ENCODE results near the gene DNAJB5. TPM values are rescaled to one million over a fixed set of nuclear protein-coding genes. Genes with fewer than 3 reads are reported as not detected.

DNAJB5 gene
- total and polyA plus RNA-seq, 2 donors from 2014 or later: 9.7 to 10.6 TPM

DNA sequence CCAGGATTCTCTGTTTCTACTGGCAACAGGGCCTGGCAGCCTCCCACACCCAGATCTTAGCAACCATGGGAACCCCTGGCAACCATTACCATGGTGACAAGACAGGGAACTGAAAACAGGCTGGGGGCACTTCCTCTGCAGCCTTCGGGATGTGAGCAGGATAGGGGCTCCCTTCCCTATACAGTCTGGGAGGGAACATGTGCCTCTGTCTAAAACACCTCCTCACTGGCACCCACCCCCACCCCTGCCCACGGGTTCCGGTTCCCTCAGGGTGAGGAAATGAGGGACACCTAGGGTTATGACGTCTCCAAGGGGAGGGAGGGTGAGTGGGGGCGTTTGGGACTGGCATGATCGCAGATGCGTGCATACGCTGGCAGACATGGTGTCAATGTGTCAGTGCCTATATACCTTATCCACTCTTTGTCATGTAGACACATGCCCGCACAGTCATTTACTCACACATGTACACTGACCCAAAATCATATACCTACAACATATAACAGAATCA, 3.0 kb upstream of the DNAJB5 start:
- peaks cover 0 to 14% (median 10%) of the 10 kb centered on the region in 3 donors for H3K4me1 ChIP-seq (ENCODE audit: control insufficient read depth in 2 of 3, insufficient read depth in 2 of 3, low read depth in 1 of 3, low read length in 3 of 3)
- H3K27me3 ChIP-seq (ENCODE audit: control insufficient read depth, insufficient read depth, low read length): no peaks in the 10 kb centered on the region
- FAIRE-seq (no peak), DNase-seq (peak in 4 of 5 donors; percentile 57 to 76 (median 64))
- H3K27ac ChIP-seq (ENCODE audit: low read depth in 2 of 2, low read length in 2 of 2): no peak overlapping the region
- H3K4me3 ChIP-seq (ENCODE audit: low read length in 3 of 3): no peak overlapping the region
- intact Hi-C loops (cut with DNase I): no loop called here
- no peaks in the 10 kb centered on the region for H3K36me3 ChIP-seq (ENCODE audit: control insufficient read depth in 2 of 3, insufficient read depth in 3 of 3, low read length in 3 of 3)
- no peaks in the 10 kb centered on the region for H3K9me3 ChIP-seq (ENCODE audit: control insufficient read depth in 2 of 3, insufficient read depth in 1 of 3, low read length in 3 of 3)
- no peak overlapping the region for H3K9ac ChIP-seq (ENCODE audit: low read length in 3 of 3)
- TF ChIP-seq, protein P1, sequence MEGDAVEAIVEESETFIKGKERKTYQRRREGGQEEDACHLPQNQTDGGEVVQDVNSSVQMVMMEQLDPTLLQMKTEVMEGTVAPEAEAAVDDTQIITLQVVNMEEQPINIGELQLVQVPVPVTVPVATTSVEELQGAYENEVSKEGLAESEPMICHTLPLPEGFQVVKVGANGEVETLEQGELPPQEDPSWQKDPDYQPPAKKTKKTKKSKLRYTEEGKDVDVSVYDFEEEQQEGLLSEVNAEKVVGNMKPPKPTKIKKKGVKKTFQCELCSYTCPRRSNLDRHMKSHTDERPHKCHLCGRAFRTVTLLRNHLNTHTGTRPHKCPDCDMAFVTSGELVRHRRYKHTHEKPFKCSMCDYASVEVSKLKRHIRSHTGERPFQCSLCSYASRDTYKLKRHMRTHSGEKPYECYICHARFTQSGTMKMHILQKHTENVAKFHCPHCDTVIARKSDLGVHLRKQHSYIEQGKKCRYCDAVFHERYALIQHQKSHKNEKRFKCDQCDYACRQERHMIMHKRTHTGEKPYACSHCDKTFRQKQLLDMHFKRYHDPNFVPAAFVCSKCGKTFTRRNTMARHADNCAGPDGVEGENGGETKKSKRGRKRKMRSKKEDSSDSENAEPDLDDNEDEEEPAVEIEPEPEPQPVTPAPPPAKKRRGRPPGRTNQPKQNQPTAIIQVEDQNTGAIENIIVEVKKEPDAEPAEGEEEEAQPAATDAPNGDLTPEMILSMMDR (IDR thresholded peaks at IDR 0.05; ENCODE audit: borderline replicate concordance, extremely low read depth, insufficient read depth): no peak

DNA sequence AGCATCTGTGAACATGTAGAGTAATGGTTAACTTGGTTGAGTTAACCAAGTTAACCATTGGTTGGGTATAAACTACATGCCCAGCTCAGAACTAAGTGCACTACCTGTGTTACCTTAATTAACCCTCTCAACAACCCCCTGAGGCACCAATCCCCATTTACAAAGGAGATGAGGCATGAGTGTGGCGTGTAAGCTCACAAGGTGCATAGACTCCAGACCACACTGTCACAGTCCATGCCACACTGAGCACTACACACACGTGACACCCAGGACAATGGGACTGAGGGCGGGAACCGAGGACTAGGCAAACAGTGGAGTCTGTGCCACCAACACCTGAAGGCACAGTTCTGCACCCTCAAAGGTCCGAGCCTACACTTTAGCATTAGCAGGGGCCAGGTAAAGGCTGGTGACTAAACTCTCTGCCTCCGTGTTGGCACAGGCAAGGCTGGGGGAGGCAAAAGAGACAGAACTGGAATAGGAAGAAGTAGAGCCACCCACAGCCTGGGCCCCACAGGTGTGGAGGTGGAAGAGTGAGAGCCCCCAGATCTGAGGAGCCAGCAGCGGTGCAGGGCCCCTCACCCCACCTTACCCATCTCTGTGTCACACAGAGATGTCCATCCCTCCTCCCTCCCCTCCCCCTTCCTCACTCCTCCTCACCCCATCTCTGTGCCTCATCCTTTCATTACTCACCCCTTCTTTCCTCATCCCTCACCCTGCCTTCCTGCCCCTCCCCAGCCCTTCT, 2.2 kb upstream of the DNAJB5 start:
- no peak overlapping the region for H3K4me3 ChIP-seq (ENCODE audit: low read length in 3 of 3)
- FAIRE-seq (no peak), DNase-seq (peak in 1 of 5 donors; percentile 30)
- no peaks in the 10 kb centered on the region for H3K27me3 ChIP-seq (ENCODE audit: control insufficient read depth, insufficient read depth, low read length)
- TF ChIP-seq, protein P1 (IDR thresholded peaks at IDR 0.05; ENCODE audit: borderline replicate concordance, extremely low read depth, insufficient read depth): no peak
- H3K27ac ChIP-seq (ENCODE audit: low read depth in 2 of 2, low read length in 2 of 2): no peak overlapping the region
- intact Hi-C loops (cut with DNase I): no loop called here
- no peaks in the 10 kb centered on the region for H3K36me3 ChIP-seq (ENCODE audit: control insufficient read depth in 2 of 3, insufficient read depth in 3 of 3, low read length in 3 of 3)
- peaks cover 0 to 20% (median 10%) of the 10 kb centered on the region in 3 donors for H3K4me1 ChIP-seq (ENCODE audit: control insufficient read depth in 2 of 3, insufficient read depth in 2 of 3, low read depth in 1 of 3, low read length in 3 of 3)
- H3K9ac ChIP-seq (ENCODE audit: low read length in 3 of 3): no peak overlapping the region
- no peaks in the 10 kb centered on the region for H3K9me3 ChIP-seq (ENCODE audit: control insufficient read depth in 2 of 3, insufficient read depth in 1 of 3, low read length in 3 of 3)

DNA sequence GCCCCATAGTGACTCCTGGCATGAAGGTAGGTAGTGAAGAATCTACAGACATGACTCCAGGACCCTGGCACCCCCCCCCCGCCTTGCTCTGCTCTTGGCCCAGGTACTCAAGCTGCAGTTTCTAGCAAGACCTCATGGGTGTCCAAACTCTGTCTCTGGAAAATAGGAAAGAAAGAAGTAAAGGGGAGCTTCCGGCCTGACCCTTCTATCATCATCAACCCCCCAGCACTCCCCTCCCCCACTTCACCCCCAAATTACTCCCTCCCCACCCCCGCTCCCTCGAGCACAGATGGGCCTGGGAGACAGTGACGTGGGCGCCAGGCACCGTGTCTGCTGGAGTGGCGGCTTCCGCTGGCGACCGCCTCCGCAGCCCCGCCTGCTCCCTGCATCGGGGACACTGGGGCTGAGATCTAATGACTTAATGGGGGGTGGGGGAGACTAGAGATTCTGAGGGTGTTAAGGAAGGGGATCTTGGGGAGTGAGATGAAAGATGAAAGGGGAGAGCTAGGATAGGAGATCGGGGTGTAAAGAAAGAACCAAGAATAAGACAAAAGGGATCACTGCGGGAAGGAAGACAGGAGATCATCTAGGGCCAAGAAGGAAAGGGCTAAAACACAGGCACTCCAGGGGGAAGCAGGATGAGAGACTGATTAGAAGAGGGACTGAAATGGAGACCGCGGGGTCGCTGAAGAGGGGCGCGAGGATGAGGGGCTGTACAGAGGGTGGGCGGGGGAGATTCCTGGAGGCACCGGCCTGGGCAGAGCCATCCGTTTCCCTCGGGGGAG, 1.1 kb upstream of the DNAJB5 start:
- TF ChIP-seq, protein P1 (IDR thresholded peaks at IDR 0.05; ENCODE audit: borderline replicate concordance, extremely low read depth, insufficient read depth): no peak
- Histone ChIP-seq H3K9ac (ENCODE audit: low read length in 3 of 3) (peak overlapping the region in 2 of 3 donors; percentile 12 to 76), H3K27ac (ENCODE audit: low read depth in 2 of 2, low read length in 2 of 2) (peak overlapping the region; percentile 77 to 82), H3K4me1 (ENCODE audit: control insufficient read depth in 2 of 3, insufficient read depth in 2 of 3, low read depth in 1 of 3, low read length in 3 of 3) (peaks cover 0 to 26% (median 19%) of the 10 kb centered on the region in 3 donors), H3K9me3 (ENCODE audit: control insufficient read depth in 2 of 3, insufficient read depth in 1 of 3, low read length in 3 of 3) (no peaks in the 10 kb centered on the region), H3K36me3 (ENCODE audit: control insufficient read depth in 2 of 3, insufficient read depth in 3 of 3, low read length in 3 of 3) (no peaks in the 10 kb centered on the region), H3K4me3 (ENCODE audit: low read length in 3 of 3) (peak overlapping the region; percentile 74 to 79 (median 77)), H3K27me3 (ENCODE audit: control insufficient read depth, insufficient read depth, low read length) (no peaks in the 10 kb centered on the region)
- no peak for FAIRE-seq
- intact Hi-C loops (cut with DNase I): no loop called here
- DNase-seq: peak in 3 of 5 donors; percentile 61 to 88 (median 77)
